Nucleus accumbens (tissue), 56 donors: ENCODE results near the gene ZNF440.
A peak's percentile ranks its signal among the peaks of the same experiment; 100 is the strongest.
"Not testable (repeated sequence)": the region's sequence is repeated elsewhere in the genome, so short reads cannot be mapped to it uniquely, and the experiment has no call there.

Experiments used
- DNase-seq, 56 donors: peaks; one replicate each; lab custom pipeline; 2025; lab: John Stamatoyannopoulos, UW

The ZNF440 gene

GRCh38 chr19:11814029-11814699 is at the start of gene ZNF440:
Gene ZNF440, plus strand, starts transcription at chr19:11814273. Its CDS starts 175 bp downstream, at chr19:11814448.
- peak; percentile 53 to 98 (median 94) for DNase-seq

DNA sequence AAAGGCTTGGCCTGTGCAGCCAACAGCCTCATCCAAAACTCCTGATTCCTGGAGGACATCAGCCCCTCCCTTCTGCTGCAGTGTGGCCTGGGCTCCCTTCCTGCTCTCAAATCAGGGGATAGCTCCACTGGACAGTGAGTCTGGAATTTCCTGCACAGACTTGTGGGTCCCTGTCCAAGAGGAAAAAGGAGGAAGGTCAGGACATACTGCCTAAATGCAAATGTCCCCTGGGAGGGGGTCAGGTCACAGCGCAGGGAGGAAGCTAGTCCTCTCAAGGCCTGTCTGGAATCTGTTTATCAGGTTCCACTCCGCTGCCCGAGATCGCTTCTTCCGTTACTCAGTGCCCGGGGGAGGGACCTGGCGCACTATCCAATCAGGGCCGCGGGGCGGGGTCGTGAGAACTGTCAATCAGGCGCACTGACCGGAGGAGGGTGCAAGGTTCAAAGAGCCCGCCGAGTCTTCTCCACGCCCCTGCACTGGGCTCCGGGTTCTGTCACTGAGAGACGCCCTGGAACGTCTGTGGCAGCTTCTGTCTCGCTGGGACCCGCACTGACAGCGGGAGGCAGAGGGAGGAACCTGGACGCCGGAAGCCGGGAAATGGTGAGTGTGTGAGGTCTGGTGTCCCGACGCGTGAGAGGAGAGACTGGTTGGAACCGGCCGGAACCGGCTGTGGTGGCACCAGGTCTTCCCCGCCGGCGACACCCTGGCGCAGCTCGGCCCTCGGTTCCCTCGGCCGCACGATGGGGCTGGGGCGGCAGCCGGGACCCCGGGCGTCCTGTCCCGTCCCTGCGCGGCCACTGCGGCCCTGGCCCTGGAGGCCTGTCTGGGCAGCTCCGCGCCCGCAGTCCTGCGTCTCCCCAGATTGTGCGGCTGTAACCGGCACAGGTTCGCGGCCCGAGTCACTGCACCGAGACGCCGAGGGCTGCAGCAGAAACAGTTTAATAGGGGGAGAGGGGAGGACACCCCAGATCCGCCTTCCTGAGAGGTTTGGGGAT is 47.2 kb upstream of the ZNF440 start, which contains the start of gene ZNF441:
TSS of gene ZNF441 (plus strand) at position 404 of the 995 bp plus-strand sequence. CDS start at position 598, 194 bp downstream.
- DNase-seq: peak; percentile 78 to 98 (median 94)

DNA sequence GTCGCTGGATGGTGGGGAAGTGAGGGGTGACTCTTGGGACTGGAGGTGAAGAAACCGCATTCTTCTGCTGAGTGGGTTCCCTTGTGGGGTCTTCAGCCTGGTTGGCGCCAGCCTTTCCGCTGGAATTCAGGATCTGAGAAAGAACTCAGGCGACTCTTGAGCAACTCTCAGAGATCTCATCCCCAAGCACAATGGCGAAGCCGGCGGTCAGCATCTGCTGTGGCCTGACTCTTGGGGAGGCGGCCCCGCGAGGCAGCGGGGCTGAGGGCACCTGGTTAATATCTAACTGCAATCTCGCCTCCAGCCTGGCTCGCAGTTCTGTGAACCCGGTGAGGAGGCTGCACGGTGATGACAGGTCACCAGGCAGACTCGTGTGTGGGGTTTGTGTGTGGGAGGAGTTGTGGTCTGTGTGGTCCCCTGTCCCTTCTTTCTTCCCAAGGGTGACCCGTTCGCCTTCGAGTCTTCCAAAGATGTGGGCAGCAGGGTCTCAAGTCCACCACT is 46.4 kb upstream of the ZNF440 start:
- peak in 13 of 56 donors; percentile 1 to 30 (median 9) for DNase-seq

DNA sequence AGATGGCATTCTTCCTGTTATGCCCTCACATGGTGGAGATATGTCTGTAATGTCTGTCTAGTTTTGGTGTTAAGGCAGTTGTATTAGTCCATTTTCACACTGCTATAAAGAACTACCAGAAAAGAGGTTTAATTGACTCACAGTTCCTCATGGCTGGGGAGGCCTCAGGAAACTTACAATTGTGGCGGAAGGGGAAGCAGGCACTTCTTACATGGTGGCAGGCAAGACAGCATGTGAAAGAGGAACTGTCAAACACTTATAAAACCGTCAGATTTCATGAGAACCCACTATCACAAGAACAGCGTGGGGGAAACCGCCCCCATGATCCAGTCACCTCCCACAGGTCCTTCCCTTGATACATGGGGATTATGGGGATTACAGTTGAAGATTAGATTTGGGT is 44.1 kb upstream of the ZNF440 start:
- DNase-seq: no peak

GRCh38 chr19:11771520-11771919 is 42.6 kb upstream of the ZNF440 start:
- not testable (repeated sequence) for DNase-seq

DNA sequence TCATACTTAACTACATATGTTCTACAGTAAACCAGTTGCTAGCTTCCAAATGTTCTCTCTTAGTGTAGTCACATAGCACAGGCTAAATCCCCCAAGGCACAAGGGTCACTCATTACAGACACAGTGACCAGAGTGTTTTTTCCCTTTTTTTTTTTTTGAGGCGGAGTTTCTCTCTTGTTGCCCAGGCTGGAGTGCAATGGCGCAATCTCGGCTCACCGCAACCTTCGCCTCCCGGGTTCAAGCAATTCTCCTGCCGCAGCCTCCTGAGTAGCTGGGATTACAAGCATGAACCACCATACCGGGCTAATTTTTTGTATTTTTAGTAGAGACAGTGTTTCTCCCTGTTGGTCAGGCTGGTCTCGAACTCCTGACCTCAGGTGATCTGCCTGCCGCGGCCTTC is 37.4 kb upstream of the ZNF440 start:
- DNase-seq: not testable (repeated sequence)

DNA sequence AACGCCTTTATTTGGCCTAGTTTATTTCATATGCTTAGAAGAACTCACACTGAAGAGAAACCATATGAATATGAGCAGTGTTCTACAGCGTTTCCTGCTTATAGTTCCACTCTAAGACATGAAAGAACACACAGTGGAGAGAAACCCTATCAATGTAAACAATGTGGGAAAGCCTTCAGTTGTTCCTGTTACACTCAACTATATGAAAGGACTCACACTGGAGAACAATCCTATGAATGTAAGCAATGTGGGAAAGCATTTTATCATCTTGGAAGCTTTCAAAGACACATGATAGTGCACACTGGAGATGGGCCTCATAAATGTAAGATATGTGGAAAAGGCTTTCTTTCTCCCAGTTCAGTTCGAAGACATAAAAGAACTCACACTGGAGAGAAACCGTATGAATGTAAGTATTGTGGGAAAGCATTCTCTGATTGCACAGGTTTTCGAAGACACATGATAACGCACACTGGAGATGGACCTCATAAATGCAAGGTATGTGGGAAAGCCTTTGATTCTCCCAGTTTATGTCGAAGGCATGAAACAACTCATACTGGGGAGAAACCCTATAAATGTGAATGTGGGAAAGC is 33.5 kb upstream of the ZNF440 start:
- DNase-seq: no peak

GRCh38 chr19:11781295-11782057 is 32.6 kb upstream of the ZNF440 start:
- no peak for DNase-seq

DNA sequence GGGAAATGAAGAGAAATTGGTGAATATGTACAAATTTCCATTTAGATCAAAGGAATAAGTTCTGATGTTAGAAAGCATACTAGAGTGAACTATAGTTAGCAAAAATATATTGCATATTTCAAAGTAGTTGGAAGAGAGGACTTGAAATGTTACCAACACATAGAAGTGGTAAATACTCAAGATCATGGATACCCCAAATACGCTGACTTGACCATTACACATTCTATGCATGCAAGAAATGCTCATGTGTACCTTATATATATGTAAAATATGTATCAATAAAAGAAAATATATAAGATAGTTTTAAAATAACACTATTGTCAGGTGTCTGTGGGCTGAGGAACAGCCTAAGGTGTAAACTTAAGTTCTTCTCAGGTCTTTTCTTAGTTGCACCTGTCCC is 30.3 kb upstream of the ZNF440 start:
- no peak for DNase-seq

- peak in 9 of 56 donors; percentile 0 to 38 (median 17) for DNase-seq
These were observed 29.7 kb upstream of the ZNF440 start for GRCh38 chr19:11784356-11784755.

DNA sequence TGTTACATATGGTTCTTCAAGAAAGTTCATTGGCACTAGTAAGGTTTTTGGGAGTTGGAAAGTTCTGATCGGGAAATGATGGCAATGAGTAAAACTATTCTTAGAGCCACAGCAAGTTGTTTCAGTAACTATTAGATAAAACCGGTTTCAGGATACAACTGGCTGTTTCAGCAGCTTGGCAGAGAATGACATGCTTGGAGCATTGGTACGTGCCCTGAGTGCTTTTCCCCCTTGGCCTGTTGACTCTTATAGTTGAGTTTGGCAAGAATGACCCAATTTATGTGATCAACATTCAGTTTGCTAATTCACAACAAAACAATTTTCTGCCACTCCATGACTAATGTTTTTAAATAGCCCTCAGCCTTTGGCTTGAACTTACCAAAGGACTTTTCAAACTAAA is 26.5 kb upstream of the ZNF440 start:
- no peak for DNase-seq

DNA sequence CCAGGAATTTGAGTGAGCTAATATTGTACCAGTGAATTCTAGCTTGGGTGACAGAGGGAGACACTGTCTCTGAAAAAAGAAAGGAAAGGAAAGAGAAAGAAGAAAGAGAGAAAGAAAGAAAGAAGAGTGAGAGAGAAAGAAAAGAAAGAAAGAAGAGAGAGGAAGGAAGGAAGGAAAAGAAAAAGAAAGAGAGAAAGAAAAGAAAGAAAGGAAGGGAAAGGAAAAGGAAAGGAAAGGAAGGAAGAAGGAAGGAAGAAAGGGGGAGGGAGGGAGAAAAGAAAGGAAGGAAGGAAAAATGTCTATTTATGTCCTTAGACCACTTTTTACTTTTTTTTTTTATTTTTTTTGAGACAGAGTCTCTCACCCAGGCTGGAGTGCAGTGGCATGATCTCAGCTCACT is 21.1 kb upstream of the ZNF440 start:
- no peak for DNase-seq

DNA sequence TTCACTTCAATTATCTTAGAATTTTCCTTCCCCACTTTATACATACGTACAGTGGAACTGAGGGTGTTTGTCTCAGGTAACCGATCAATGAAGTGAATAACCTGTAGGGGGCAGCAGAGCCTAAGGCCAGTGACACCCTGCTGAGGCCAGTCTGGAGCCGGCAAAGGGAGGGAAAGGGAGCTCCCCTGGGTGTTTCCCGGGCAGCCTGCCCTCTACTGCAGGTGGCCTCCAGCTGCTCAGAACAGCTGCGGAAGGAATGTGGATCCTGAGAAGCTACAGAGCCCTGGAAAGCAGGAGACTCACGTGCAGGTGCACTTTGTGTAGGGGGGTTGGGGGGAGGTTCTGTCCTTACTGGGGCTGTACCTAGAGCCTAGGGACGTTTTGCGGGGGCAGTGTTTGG is 16.6 kb upstream of the ZNF440 start:
- DNase-seq: peak in 53 of 56 donors; percentile 10 to 89 (median 68)

GRCh38 chr19:11798391-11799330 is 15.4 kb upstream of the ZNF440 start, which contains the start of gene ZNF491:
Gene ZNF491, plus strand, starts transcription at chr19:11798523. Its CDS starts 7,431 bp downstream, at chr19:11805954.
- peak in 55 of 56 donors; percentile 57 to 97 (median 88) for DNase-seq

DNA sequence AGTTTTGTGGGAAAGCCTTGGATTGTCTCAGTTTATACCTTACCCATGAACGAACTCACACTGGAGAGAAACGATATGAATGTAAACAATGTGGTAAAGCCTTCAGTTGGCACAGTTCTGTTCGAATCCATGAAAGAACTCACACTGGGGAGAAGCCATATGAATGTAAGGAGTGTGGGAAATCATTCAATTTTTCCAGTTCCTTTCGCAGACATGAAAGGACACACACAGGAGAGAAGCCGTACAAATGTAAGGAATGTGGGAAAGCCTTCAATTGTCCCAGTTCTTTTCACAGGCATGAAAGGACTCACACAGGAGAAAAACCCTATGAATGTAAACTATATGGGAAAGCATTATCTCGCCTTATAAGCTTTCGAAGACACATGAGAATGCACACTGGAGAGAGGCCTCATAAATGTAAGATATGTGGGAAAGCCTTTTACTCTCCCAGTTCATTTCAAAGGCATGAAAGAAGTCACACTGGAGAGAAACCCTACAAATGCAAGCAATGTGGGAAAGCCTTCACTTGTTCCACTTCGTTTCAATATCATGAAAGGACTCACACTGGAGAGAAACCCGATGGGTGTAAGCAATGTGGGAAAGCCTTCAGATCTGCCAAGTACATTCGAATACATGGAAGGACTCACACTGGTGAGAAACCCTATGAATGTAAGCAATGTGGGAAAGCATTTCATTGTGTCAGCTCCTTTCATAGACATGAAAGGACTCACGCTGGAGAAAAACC is 7.5 kb upstream of the ZNF440 start:
- no peak for DNase-seq

GRCh38 chr19:11807099-11807380 is 7.0 kb upstream of the ZNF440 start:
- no peak for DNase-seq

- peak in 3 of 56 donors; percentile 33 to 47 (median 36) for DNase-seq
These were observed 407 bp upstream of the ZNF440 start for GRCh38 chr19:11813703-11814028.

DNA sequence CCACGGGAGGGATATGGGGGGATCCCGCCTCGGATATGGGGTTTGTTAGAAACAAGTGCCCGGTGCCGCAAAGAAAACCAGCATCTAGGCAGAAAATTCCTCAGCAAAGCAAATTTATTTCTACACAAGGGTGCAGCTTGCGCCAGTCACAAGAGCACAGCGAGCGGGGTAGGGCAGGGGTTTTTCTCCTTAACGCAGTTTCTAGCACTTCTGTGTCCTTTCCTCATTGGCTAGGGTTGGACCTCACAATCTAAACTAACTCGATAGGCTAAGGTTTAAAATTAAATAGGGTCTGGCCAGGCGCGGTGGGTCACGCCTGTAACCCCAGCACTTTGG is 595 bp downstream of the ZNF440 start:
- peak in 4 of 56 donors; percentile 0 to 38 (median 31) for DNase-seq
